Erythroblast (primary cell): ENCODE results near the gene TMSB15C.

ENCODE experiments used
- GATA1 ChIP-seq: IDR thresholded peaks from 2 replicates; pipeline ENCODE4 v1.6.1; 2011; ENCODE audit warnings: low read depth, mild to moderate bottlenecking, control low read depth, low read length, moderate library complexity
- POLR2A ChIP-seq: IDR thresholded peaks from 2 replicates; pipeline ENCODE4 v1.6.1; 2011; ENCODE audit warnings: mild to moderate bottlenecking, low read length

- TF ChIP-seq POLR2A, result no peak
- no peak for TF ChIP-seq GATA1
Measured at GRCh38 chrX:104122829-104123228, 46.8 kb upstream of the TMSB15C start.
